Right atrium auricular region (tissue), 2 donors: ENCODE data around the gene NMRK2. TPM values are rescaled to one million over a fixed set of nuclear protein-coding genes. Genes with fewer than 3 reads are reported as not detected.
"Not testable (repeated sequence)": the region's sequence is repeated elsewhere in the genome, so short reads cannot be mapped to it uniquely, and the experiment has no call there.

Source experiments
- DNase-seq: peaks from one replicate; pipeline ENCODE4 v3.0.0-alpha.2; 2019; ENCODE audit warnings: low spot score
- H3K27ac ChIP-seq, 2 donors: fragments of 200-600 bp; sonication (generic); 1 replicate in 1 of 2; 2 replicates in 1 of 2; pipeline ENCODE4 v1.5.1; 2016 to 2019
- H3K27me3 ChIP-seq, 2 donors: fragments of 200-600 bp; sonication (generic); one replicate each; pipeline versions ENCODE4 v1.5.1 to v1.6.0; 2017 to 2019
- H3K36me3 ChIP-seq: fragments of 200-600 bp; sonication (generic); one replicate; pipeline ENCODE4 v1.5.1; 2016
- H3K4me1 ChIP-seq, 2 donors: fragments of 200-600 bp; sonication (generic); one replicate each; pipeline versions ENCODE4 v1.5.1 to v1.6.0; 2017 to 2019
- H3K4me3 ChIP-seq, 2 donors: fragments of 200-600 bp; sonication (generic); 1 replicate in 1 of 2; 2 replicates in 1 of 2; pipeline ENCODE4 v1.5.1; 2017 to 2019; ENCODE audit warnings: mild to moderate bottlenecking in 1 of 2, moderate library complexity in 1 of 2
- H3K9me3 ChIP-seq, 2 donors: fragments of 200-600 bp; sonication (generic); one replicate each; pipeline ENCODE4 v1.5.1; 2019
- total RNA-seq, 2 donors: library from RNA; depleted of rRNA; stranded (reverse); fragments of >200 nt; gene quantifications; one replicate each; pipeline ENCODE4 v1.1.0, GENCODE V29; 2016
- TF ChIP-seq, protein P1 (sequence below), 2 donors: fragments of 200-600 bp; sonication (generic); IDR thresholded peaks; one replicate each; pipeline ENCODE4 v1.5.1; 2019; ENCODE audit warnings: antibody characterized with exemption in 2 of 2

The NMRK2 gene, protein sequence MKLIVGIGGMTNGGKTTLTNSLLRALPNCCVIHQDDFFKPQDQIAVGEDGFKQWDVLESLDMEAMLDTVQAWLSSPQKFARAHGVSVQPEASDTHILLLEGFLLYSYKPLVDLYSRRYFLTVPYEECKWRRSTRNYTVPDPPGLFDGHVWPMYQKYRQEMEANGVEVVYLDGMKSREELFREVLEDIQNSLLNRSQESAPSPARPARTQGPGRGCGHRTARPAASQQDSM
- 1,000 to 10,000 TPM; 1,342 to 2,195 TPM for total RNA-seq

- H3K36me3 ChIP-seq = peaks cover 17% of the 10 kb centered on the region
- TF ChIP-seq, protein P1, sequence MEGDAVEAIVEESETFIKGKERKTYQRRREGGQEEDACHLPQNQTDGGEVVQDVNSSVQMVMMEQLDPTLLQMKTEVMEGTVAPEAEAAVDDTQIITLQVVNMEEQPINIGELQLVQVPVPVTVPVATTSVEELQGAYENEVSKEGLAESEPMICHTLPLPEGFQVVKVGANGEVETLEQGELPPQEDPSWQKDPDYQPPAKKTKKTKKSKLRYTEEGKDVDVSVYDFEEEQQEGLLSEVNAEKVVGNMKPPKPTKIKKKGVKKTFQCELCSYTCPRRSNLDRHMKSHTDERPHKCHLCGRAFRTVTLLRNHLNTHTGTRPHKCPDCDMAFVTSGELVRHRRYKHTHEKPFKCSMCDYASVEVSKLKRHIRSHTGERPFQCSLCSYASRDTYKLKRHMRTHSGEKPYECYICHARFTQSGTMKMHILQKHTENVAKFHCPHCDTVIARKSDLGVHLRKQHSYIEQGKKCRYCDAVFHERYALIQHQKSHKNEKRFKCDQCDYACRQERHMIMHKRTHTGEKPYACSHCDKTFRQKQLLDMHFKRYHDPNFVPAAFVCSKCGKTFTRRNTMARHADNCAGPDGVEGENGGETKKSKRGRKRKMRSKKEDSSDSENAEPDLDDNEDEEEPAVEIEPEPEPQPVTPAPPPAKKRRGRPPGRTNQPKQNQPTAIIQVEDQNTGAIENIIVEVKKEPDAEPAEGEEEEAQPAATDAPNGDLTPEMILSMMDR (IDR thresholded peaks at IDR 0.05) = no peak
- peak within 1 kb of the TSS; percentile 57 to 68 for H3K4me3 ChIP-seq
- H3K9me3 ChIP-seq = no peaks in the 10 kb centered on the region
- peaks cover 0 to 8% of the 10 kb centered on the region in 2 donors for H3K4me1 ChIP-seq
- no peaks in the 10 kb centered on the region for H3K27me3 ChIP-seq
- peak within 1 kb of the TSS; percentile 86 to 88 for H3K27ac ChIP-seq
- peak; percentile 64 for DNase-seq
These were observed at the start of gene NMRK2 for GRCh38 chr19:3932931-3933810. NMRK2 (plus strand) TSS chr19:3933069; CDS start chr19:3933672, 603 bp downstream.

DNA sequence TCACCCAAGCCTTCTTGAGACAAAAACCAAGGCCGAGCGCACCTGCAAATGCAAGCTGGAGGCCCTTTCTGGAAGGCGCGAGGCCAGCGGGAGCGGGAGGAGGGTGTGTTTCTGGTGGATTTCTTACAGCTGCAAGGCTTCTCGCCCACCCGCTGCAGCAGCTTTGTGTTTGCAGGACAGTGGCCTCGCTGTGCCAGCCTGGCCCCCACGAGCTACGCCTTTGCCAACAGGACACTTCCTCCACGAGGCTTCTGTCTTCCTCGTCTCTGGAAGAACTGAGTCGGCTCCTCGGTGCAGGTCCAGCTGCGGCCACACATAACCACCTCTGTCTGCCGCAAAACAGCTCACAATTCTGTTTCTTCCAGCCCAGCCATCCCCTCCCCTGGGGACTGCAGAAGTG, 42.3 kb upstream of the NMRK2 start:
- no peak overlapping the region for H3K4me3 ChIP-seq
- H3K9me3 ChIP-seq = no peaks in the 10 kb centered on the region
- no peaks in the 10 kb centered on the region for H3K27me3 ChIP-seq
- no peak overlapping the region for H3K27ac ChIP-seq
- no peaks in the 10 kb centered on the region for H3K4me1 ChIP-seq
- DNase-seq = no peak
- no peaks in the 10 kb centered on the region for H3K36me3 ChIP-seq
- TF ChIP-seq, protein P1 (IDR thresholded peaks at IDR 0.05) = no peak

GRCh38 chr19:3893509-3894179, 39.2 kb upstream of the NMRK2 start:
- DNase-seq = no peak

DNA sequence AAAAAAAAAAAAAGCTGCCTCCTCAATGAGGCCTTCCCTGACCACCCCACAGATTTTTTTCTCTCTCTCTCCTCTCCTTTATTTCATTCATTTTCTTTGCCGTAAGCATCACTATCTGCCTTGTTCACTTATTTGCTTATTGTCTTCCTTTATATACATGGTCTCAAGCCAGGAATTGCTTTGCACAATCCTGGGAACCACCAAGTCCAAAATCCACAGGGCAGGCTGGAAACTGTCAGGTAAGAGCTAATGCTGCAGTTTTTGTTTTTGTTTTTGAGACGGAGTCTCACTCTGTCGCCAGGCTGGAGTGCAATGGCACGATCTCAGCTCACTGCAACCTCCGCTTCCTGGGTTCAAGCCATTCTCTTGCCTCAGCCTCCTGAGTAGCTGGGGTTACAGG, 37.9 kb upstream of the NMRK2 start:
- DNase-seq, H3K36me3 ChIP-seq, H3K4me1 ChIP-seq, H3K9me3 ChIP-seq, H3K27ac ChIP-seq, H3K27me3 ChIP-seq, H3K4me3 ChIP-seq: not testable (repeated sequence)

More at GRCh38 chr19:3893509-3894179, 39.2 kb upstream of the NMRK2 start:
- Histone ChIP-seq H3K27ac (no peak overlapping the region), H3K4me3 (no peak overlapping the region), H3K9me3 (peaks cover 0 to 6% of the 10 kb centered on the region in 2 donors), H3K36me3 (no peaks in the 10 kb centered on the region), H3K4me1 (no peaks in the 10 kb centered on the region), H3K27me3 (no peaks in the 10 kb centered on the region)
- TF ChIP-seq, protein P1 (IDR thresholded peaks at IDR 0.05) = no peak

DNA sequence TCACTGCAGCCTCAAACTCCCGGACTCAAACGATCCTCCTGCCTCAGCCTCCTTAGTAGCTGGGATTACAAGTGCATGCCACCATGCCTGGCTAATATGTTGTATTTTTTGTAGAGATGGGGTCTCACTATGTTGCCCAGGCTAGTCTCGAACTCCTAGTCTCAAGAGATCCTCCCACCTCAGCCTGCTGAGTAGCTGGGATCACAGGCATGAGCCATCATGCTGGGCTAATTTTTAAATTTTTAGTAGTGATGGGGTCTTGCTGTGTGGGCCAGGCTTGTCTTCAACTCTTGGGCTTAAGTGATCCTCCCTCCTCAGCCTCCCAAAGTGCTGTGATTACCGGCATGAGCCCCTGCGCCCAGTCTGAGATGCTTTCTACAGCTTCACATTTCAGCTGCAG, 37.1 kb upstream of the NMRK2 start:
- H3K4me3 ChIP-seq = no peak overlapping the region
- H3K4me1 ChIP-seq = no peaks in the 10 kb centered on the region
- H3K9me3 ChIP-seq = peaks cover 0 to 9% of the 10 kb centered on the region in 2 donors
- H3K27me3 ChIP-seq = no peaks in the 10 kb centered on the region
- H3K36me3 ChIP-seq = no peaks in the 10 kb centered on the region
- no peak for DNase-seq
- H3K27ac ChIP-seq = no peak overlapping the region
- TF ChIP-seq, protein P1 (IDR thresholded peaks at IDR 0.05) = no peak

DNA sequence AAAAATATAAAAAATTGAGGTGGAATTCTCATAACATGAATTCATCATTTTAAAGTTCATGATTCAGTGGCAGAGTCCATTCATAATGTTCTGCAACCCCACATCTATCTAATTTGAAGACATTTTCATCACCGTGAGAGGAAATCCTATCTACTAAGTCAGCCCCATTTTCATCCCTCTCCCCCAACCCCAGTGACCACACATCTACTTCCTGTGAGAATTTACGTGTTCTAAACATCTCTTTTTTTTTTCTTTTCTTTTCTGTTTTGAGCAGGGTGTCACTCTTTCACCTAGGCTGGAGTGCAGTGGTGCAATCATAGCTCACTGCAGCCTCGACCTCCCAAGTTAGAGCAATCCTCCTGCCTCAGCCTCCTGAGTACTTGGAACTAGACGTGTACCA, 34.9 kb upstream of the NMRK2 start:
- H3K4me3 ChIP-seq = no peak overlapping the region
- H3K36me3 ChIP-seq = no peaks in the 10 kb centered on the region
- no peak overlapping the region for H3K27ac ChIP-seq
- no peaks in the 10 kb centered on the region for H3K27me3 ChIP-seq
- peaks cover 0 to 9% of the 10 kb centered on the region in 2 donors for H3K9me3 ChIP-seq
- DNase-seq = no peak
- TF ChIP-seq, protein P1 (IDR thresholded peaks at IDR 0.05) = no peak
- no peaks in the 10 kb centered on the region for H3K4me1 ChIP-seq
